GM11168 (cell line): Measurements from ENCODE around the gene GTF3C5.
"Not testable (repeated sequence)": the region's sequence is repeated elsewhere in the genome, so short reads cannot be mapped to it uniquely, and the experiment has no call there.

Source experiments
- in situ Hi-C: fragments of 300-500 bp; cut with MboI; formaldehyde crosslinking; loops from one replicate; pipeline ENCODE4 v1.12.0; 2022; ENCODE audit warnings: low sequenced_read_pairs; ENCODE audit not compliant: unreplicated experiment

GTF3C5 gene

GRCh38 chr9:133065070-133065388 lies 34.2 kb downstream of the GTF3C5 start:
- in situ Hi-C loops = no loop called here

GRCh38 chr9:133066181-133066983 lies 35.6 kb downstream of the GTF3C5 start:
- in situ Hi-C loops = no loop called here

- in situ Hi-C loops = no loop called here
These were observed 36.2 kb downstream of the GTF3C5 start for GRCh38 chr9:133067006-133067405.

GRCh38 chr9:133067813-133068212 lies 37.0 kb downstream of the GTF3C5 start:
- in situ Hi-C loops = no loop called here

- in situ Hi-C loops = not testable (repeated sequence)
These were observed 37.6 kb downstream of the GTF3C5 start for GRCh38 chr9:133068431-133068830.

GRCh38 chr9:133070500-133070961 lies 39.7 kb downstream of the GTF3C5 start:
- in situ Hi-C loops = not testable (repeated sequence)

GRCh38 chr9:133070985-133071384 lies 40.2 kb downstream of the GTF3C5 start:
- in situ Hi-C loops = not testable (repeated sequence)

- in situ Hi-C loops = no loop called here
These were observed 40.8 kb downstream of the GTF3C5 start for GRCh38 chr9:133071484-133072150.

GRCh38 chr9:133072210-133072609 lies 41.4 kb downstream of the GTF3C5 start:
- in situ Hi-C loops = not testable (repeated sequence)

GRCh38 chr9:133073086-133074014 lies 42.6 kb downstream of the GTF3C5 start:
- in situ Hi-C loops = no loop called here

GRCh38 chr9:133074111-133074651 lies 43.4 kb downstream of the GTF3C5 start:
- in situ Hi-C loops = no loop called here

GRCh38 chr9:133075925-133076630 lies 45.3 kb downstream of the GTF3C5 start:
- in situ Hi-C loops = no loop called here

GRCh38 chr9:133076691-133077090 lies 45.9 kb downstream of the GTF3C5 start:
- in situ Hi-C loops = no loop called here

- in situ Hi-C loops = no loop called here
These were observed 47.7 kb downstream of the GTF3C5 start for GRCh38 chr9:133078486-133078885.

GRCh38 chr9:133080161-133080560 lies 49.4 kb downstream of the GTF3C5 start:
- in situ Hi-C loops = no loop called here

GRCh38 chr9:133080786-133081779 lies 50.3 kb downstream of the GTF3C5 start:
- in situ Hi-C loops = not testable (repeated sequence)

- in situ Hi-C loops = not testable (repeated sequence)
These were observed 51.3 kb downstream of the GTF3C5 start for GRCh38 chr9:133081957-133082644.

GRCh38 chr9:133083688-133084087 lies 52.9 kb downstream of the GTF3C5 start:
- in situ Hi-C loops = not testable (repeated sequence)
